GM18517 (cell line): ENCODE results near the gene KHDC3L.

ENCODE experiments used
- ATAC-seq: cut with Tn5 transposase; IDR thresholded peaks from one replicate; pipeline ENCODE4 v1.9.1; 2021; ENCODE audit warnings: mild to moderate bottlenecking, moderate library complexity; ENCODE audit not compliant: unreplicated experiment

The KHDC3L gene, protein sequence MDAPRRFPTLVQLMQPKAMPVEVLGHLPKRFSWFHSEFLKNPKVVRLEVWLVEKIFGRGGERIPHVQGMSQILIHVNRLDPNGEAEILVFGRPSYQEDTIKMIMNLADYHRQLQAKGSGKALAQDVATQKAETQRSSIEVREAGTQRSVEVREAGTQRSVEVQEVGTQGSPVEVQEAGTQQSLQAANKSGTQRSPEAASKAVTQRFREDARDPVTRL

DNA sequence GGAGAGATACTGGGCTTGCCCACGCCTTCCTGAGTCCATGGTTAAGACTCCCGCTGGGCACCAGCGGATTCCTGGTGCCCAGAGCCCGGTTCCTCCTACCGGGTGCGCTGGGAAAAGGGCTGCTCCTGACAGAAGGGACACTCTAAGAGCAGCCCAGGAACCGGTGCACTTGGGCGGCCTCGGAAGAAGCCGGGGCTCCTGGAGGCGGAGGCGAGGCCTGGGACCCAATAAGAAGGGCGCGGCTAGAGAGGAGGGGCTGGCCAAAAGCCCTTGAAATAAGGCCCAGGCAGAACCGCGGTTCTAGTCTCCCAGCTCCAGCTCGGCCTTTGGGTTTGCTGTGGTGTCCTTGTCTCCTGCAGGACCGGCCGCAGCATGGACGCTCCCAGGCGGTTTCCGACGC is at the start of gene KHDC3L:
KHDC3L (plus strand) TSS at position 301 of the 400 bp plus-strand sequence; CDS start at position 373, 72 bp downstream.
- ATAC-seq: no peak

- no peak for ATAC-seq
Observed at GRCh38 chr6:73314577-73315492, 47.6 kb upstream of the KHDC3L start.

GRCh38 chr6:73323323-73323722 is 39.1 kb upstream of the KHDC3L start:
- ATAC-seq: no peak

DNA sequence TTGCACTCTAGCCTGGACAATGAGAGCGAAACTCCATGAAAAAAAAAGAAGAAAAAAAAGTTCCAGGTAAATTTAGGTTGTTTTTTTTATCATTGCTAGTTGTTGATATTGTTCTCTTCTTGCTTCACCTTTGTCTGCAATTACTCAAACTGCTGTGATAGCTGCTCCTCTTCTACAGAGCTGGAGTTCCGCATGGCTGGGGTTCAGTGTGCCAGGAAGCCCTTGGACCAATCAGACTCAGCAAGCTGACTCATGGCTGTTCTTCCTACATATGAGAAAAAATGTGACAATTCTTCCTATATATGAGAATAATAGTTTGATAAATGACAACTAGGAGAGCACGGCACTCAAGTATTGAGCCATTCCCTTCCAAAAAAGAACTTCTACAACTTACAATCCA is 36.8 kb upstream of the KHDC3L start:
- no peak for ATAC-seq

- no peak for ATAC-seq
Observed at GRCh38 chr6:73328790-73329189, 33.7 kb upstream of the KHDC3L start.

GRCh38 chr6:73329201-73329600 is 33.3 kb upstream of the KHDC3L start:
- ATAC-seq: peak; percentile 72

DNA sequence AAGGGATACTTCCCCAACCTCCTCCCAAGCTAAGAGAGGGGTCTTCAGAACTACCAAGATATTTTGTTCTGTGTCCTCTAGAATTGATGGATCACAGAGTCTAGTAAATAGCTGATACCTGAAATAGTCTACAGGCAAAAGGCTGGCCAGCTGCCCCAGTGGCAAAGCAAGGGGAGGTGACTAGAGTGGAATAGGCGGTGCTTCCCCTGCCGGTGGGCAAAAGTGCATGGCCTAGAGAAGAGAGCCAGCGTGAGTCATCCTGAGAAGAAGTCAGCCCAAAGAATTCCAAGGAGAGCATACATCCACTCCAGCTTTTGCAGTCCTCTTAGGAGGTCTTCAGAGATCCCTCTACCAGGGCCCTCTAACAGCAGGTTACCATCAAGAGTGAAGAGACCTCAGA is 23.1 kb upstream of the KHDC3L start:
- no peak for ATAC-seq

DNA sequence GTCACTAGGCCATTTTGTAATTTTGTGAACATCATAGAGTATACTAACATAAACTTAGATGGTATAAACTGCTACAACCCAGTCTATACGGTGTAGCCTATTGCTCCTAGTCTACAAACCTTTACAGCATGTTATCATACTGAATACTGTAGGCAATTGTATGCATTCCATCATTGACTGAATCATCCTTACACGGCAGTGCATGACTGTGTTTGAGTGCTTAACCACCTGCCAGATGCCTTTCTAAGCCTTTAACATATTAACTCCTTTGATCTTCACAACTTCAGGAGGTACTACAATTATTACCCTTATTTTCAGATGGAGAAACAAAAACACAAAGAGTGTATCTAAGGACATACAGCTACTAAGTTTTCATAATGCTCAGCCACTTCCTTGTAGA is 22.4 kb upstream of the KHDC3L start:
- no peak for ATAC-seq

GRCh38 chr6:73341335-73341734 is 21.1 kb upstream of the KHDC3L start:
- ATAC-seq: no peak

DNA sequence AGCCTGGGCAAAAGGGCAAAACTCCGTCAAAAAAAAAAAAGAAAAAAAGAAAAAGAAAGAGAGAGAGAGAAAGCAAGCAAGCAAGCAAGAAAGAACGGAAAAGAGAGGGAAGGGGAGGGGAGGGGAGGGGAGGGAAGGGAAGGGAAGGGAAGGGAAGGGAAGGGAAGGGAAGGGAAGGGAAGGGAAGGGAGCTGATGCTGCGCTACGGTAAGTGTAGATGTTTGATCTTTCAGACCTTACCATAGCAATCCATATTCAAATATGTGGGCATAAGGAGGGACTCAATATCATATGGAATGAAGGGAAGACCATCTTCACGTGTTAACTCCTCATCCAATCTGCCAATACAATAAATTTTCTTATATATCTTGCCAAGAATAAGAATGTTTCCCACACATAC is 20.3 kb upstream of the KHDC3L start:
- ATAC-seq: no peak

DNA sequence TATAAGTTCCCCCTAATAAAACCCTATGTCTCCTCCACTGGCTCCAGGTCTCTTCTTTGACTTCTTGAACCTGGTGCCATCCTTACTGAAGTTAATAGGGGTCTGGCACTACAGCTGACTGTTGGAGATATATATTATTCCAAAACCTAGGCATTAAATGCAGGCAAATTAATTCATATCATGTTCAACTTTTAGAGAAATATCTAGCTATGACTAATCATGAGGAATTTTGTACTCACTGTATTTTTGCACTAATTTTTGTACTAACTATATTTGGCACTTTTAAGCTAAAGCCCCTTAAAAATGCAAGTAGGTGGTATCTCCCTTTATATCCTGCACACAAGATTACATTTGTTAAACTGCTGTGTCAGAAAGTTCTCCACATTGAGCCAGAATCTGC is 19.3 kb upstream of the KHDC3L start:
- no peak for ATAC-seq

DNA sequence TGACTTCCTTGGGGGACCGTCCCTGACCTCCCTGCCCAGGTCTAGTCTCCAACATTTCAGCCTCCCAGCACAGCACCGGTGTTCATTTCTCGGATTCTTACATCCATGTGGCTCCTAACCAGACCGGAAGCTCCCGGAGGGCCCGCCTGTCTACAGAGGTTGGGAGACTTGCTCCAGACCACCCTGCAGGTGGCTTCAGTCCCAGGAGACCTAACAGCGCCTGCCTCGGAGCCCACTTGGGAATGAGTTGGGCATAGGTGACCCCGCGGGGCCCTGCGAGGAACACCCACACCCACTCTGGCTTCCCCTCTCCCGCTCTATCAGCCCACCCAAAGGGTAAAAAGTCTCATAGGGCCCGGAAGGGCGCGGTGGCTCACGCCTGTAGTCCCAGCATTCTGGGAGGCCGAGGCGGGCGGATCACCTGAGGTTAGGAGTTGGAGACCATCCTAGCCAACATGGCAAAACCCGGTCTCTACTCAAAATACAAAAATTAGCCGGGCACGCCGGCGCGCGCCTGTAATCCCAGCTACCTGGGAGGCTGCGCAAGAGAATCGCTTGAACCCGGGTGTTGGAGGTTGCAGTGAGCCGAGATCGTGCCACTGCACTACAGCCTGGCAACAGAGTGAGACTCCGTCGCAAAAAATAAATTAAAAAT is 13.8 kb upstream of the KHDC3L start:
- ATAC-seq: no peak

GRCh38 chr6:73349311-73349710 is 13.1 kb upstream of the KHDC3L start:
- no peak for ATAC-seq

- ATAC-seq: no peak
Observed at GRCh38 chr6:73353636-73354593, 8.5 kb upstream of the KHDC3L start, which contains the start of gene DPPA5. DPPA5 (minus strand) TSS chr6:73354276; CDS start chr6:73354225, 51 bp downstream.

GRCh38 chr6:73362869-73363536 is 545 bp downstream of the KHDC3L start:
- no peak for ATAC-seq

DNA sequence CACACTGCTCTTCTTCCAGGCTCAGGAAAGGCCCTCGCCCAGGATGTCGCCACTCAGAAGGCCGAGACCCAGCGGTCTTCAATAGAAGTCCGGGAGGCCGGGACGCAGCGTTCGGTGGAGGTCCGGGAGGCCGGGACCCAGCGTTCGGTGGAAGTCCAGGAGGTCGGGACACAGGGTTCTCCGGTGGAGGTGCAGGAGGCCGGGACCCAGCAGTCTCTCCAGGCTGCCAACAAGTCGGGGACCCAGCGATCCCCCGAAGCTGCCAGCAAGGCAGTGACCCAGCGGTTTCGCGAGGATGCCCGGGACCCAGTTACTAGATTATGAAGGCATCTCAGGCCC is 1.0 kb downstream of the KHDC3L start:
- no peak for ATAC-seq

DNA sequence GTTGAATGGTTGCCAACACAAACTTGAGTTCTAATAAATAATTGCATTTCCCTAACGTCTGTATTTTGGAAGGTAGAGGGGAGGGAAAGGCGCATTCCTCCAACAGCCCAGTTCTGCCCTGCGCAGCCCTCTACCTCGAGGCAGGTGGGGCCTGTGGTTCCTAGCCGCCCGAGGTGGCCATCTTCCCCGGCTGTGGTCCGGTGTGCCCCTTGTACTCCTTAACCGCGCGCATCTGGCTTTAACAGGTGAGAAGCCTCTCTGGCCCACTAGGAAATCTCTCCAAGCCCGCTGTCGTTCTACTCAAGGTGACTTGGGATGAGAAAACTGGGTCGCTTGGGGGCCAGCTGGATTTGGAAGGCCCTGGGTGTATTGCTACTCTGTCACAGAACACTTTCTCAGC is 1.7 kb downstream of the KHDC3L start:
- no peak for ATAC-seq

GRCh38 chr6:73364549-73364948 is 2.1 kb downstream of the KHDC3L start:
- no peak for ATAC-seq

DNA sequence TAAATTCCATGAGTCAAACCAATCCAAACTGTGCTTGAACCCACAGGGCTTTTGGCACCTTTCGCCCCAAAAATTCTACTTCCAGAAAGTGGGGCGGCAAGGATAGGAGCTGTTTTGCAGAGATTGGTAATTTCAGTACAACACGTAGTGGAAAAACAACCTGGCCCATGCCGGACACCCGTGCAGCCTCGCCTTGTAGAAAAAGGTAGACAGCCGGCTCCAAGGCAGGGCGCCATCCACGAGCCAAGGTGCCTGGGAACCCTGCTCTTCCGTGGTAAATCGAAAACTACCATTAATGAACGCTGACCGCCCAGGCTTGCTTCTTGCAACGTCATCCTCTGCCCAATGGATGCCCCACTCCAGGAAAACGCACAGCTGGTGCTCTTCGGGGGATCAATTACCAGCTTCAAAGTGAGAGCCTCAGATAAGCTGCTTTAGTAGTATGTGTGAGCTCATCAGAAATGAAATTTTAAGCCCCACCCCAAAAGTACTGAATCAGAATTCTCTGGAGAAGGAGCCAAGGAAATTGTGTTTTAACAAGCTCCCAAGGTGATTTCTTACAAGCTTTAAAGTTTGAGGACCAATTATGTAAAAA is 5.4 kb downstream of the KHDC3L start:
- ATAC-seq: no peak

- no peak for ATAC-seq
Observed at GRCh38 chr6:73368675-73369074, 6.2 kb downstream of the KHDC3L start.
